Naive B cell (primary cell): Measurements from ENCODE around the gene CD27. TPM values are rescaled to one million over a fixed set of nuclear protein-coding genes. Genes with fewer than 3 reads are reported as not detected.
"Not testable (repeated sequence)": the region's sequence is repeated elsewhere in the genome, so short reads cannot be mapped to it uniquely, and the experiment has no call there.

Experiments
- ATAC-seq, 2 donors: fragments of 150-1000 bp; cut with Tn5 transposase; 2 replicates each; pipeline ENCODE4 v1.10.0; 2021; ENCODE audit warnings: low read depth in 2 of 2, mild to moderate bottlenecking in 2 of 2, moderate library complexity in 2 of 2
- DNase-seq: peaks from one replicate; pipeline ENCODE4 v3.0.0; 2022
- H3K27ac Mint-ChIP-seq, 6 donors: one replicate each; pipeline ENCODE4 v1.8.0; 2020 to 2022; ENCODE audit warnings: mild to moderate bottlenecking in 6 of 6, mixed read lengths in 6 of 6, moderate library complexity in 5 of 6, inconsistent platforms in 2 of 6
- H3K27me3 Mint-ChIP-seq, 3 donors: one replicate each; pipeline ENCODE4 v1.8.0; 2021 to 2022; ENCODE audit warnings: mixed read lengths in 3 of 3, mild to moderate bottlenecking in 1 of 3
- H3K36me3 Mint-ChIP-seq, 2 donors: one replicate each; pipeline ENCODE4 v1.8.0; 2020 to 2022; ENCODE audit warnings: mixed read lengths in 2 of 2, inconsistent platforms in 1 of 2, mild to moderate bottlenecking in 1 of 2
- H3K4me1 Mint-ChIP-seq, 3 donors: one replicate each; pipeline ENCODE4 v1.8.0; 2020 to 2022; ENCODE audit warnings: mixed read lengths in 3 of 3, inconsistent platforms in 1 of 3, mild to moderate bottlenecking in 1 of 3, moderate library complexity in 1 of 3
- H3K4me3 Mint-ChIP-seq, 8 donors: one replicate each; pipeline ENCODE4 v1.8.0; 2020 to 2022; ENCODE audit warnings: mild to moderate bottlenecking in 8 of 8, mixed read lengths in 8 of 8, moderate library complexity in 8 of 8, inconsistent platforms in 2 of 8
- H3K9me3 Mint-ChIP-seq, 7 donors: one replicate each; pipeline ENCODE4 v1.8.0; 2020 to 2022; ENCODE audit warnings: mixed read lengths in 7 of 7, mild to moderate bottlenecking in 5 of 7, inconsistent platforms in 2 of 7, moderate library complexity in 1 of 7
- polyA plus RNA-seq, 6 donors: library from polyadenylated mRNA; unstranded; fragments of 300-500 nt; fragmentation: Illumina TruSeq; gene quantifications; one replicate each; pipeline ENCODE4 v1.2.3, GENCODE V29; 2021; ENCODE audit warnings: low read depth in 6 of 6

CD27 gene
- polyA plus RNA-seq, 6 donors from 2014 or later = 3.2 to 14.8 (median 6.6) TPM

DNA sequence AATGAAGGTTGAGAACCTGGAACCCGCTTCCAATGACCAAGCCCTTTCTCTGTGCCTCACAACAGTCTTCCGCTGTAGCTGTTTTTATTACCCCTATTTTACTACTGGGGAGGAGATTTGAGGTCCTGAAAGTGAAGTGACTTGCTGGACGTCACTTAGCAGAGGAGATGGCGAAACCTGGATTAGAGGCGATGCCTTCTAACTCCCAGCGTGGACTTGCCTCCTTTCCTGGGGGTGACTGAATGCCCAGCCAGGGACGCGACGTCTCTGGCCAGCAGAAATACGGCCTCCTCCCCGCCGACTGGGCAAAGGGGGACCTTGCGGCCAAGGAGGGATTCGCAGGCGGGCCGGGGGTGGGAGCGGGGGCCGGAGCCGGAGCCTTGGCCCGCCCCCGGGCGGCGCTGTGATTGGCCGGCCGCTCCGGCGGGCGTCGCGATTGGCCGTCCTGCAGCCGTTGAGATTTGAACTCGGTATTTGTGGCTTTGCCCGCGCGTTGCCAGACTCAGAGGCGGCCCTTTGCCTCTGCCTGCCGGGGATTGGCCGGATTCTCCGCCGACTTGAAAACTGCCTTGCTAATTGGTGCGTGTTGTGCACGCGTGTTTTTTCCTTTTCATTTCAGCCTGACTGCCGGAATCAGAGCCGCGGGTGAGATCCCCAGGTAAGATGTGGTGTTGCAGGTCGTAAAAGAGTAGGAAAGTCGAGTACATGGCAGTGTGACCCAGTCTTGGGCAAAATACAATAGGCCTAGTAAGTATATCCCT is 48.9 kb downstream of the CD27 start, which contains the start of gene NCAPD2:
NCAPD2 (plus strand) TSS at position 606 of the 761 bp plus-strand sequence. CDS start 997 bp downstream, outside the sequence.
- DNase-seq (peak; percentile 95), ATAC-seq (peak; percentile 83 to 85)
- H3K36me3 Mint-ChIP-seq = peaks cover 5 to 17% of the 10 kb centered on the region in 2 donors
- H3K9me3 Mint-ChIP-seq = peaks cover 0 to 1% (median 0%) of the 10 kb centered on the region in 7 donors
- no peaks in the 10 kb centered on the region for H3K27me3 Mint-ChIP-seq
- peaks cover 22 to 30% (median 28%) of the 10 kb centered on the region in 3 donors for H3K4me1 Mint-ChIP-seq
- peak within 1 kb of the TSS; percentile 95 to 99 (median 96) for H3K27ac Mint-ChIP-seq
- H3K4me3 Mint-ChIP-seq = peak within 1 kb of the TSS; percentile 88 to 99 (median 97)

DNA sequence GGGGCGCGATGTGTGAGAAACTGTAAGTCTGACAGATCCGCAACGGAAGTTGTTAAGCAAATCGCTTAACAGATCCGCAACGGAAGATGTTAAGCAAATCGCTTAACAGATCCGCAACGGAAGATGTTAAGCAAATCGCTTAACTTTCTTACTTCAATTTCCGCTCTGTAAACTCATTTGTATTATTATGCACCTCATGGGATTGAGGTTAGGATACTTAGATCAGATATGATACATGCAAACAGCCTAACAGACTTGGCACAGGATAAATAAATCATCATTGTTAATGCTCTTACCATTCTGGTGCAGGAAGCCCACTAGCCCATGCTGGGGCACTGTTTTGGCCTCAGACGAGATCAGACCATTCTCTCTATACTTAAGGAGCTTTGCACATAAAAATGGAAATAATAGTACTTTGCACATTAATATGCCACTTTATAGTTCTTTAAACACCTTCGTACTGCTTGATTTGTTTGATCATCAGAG is 49.5 kb downstream of the CD27 start:
- peak overlapping the region; percentile 90 to 99 (median 95) for H3K27ac Mint-ChIP-seq
- H3K27me3 Mint-ChIP-seq = no peaks in the 10 kb centered on the region
- H3K9me3 Mint-ChIP-seq = peaks cover 0 to 1% (median 0%) of the 10 kb centered on the region in 7 donors
- H3K4me1 Mint-ChIP-seq = peaks cover 22 to 30% (median 28%) of the 10 kb centered on the region in 3 donors
- peak in 1 of 2 donors; percentile 10 for ATAC-seq
- no peak for DNase-seq
- peak overlapping the region; percentile 88 to 99 (median 97) for H3K4me3 Mint-ChIP-seq
- H3K36me3 Mint-ChIP-seq = peaks cover 5 to 17% of the 10 kb centered on the region in 2 donors

GRCh38 chr12:6494968-6495367 is 50.2 kb downstream of the CD27 start:
- Mint-ChIP-seq H3K27me3 (no peaks in the 10 kb centered on the region), H3K4me1 (peaks cover 22 to 30% (median 28%) of the 10 kb centered on the region in 3 donors), H3K36me3 (peaks cover 5 to 17% of the 10 kb centered on the region in 2 donors), H3K4me3 (peak overlapping the region; percentile 88 to 99 (median 97)), H3K9me3 (peaks cover 0 to 1% (median 0%) of the 10 kb centered on the region in 7 donors), H3K27ac (peak overlapping the region in 1 of 6 donors; percentile 96)
- no peak for ATAC-seq
- no peak for DNase-seq

- not testable (repeated sequence) for ATAC-seq, H3K9me3 Mint-ChIP-seq, H3K27me3 Mint-ChIP-seq, DNase-seq, H3K27ac Mint-ChIP-seq
- H3K36me3 Mint-ChIP-seq = peaks cover 0 to 10% of the 10 kb centered on the region in 2 donors
- H3K4me1 Mint-ChIP-seq = peaks cover 22 to 30% (median 26%) of the 10 kb centered on the region in 3 donors
- H3K4me3 Mint-ChIP-seq = peak overlapping the region in 1 of 8 donors; percentile 49
Observed at GRCh38 chr12:6497291-6497690, 52.5 kb downstream of the CD27 start.

DNA sequence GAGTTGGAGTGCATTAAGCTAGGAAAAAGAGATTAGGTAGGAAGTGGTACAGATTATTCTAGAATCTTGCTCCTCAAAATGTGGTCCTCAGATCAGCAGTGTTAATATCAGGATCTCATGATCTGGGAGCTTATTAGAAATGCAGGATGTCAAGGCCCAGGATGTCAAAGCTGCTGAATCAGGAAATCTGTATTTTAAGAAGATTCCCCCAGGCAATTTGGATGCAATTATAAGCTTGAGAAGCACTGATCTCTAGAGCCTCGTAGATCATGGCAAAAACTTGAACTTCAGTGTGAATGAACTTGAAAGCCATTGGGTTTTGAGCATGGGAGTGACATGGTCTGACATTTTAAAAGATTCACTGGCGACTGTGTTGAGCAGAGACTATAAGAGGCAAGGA is 55.7 kb downstream of the CD27 start:
- DNase-seq (no peak), ATAC-seq (no peak)
- no peak overlapping the region for H3K4me3 Mint-ChIP-seq
- H3K4me1 Mint-ChIP-seq = peaks cover 2 to 5% (median 3%) of the 10 kb centered on the region in 3 donors
- H3K27me3 Mint-ChIP-seq = no peaks in the 10 kb centered on the region
- no peak overlapping the region for H3K27ac Mint-ChIP-seq
- H3K36me3 Mint-ChIP-seq = no peaks in the 10 kb centered on the region
- H3K9me3 Mint-ChIP-seq = no peaks in the 10 kb centered on the region

Other genes starting within 250 kb of the CD27 start
- 100 to 1,000 TPM in 2 of 6 donors, 10 to 100 TPM in 4; 32.7 to 186 (median 69.9) TPM for gene CD9, start 244.6 kb upstream of the CD27 start, polyA plus RNA-seq
- gene PLEKHG6, start 134.3 kb upstream of the CD27 start, polyA plus RNA-seq = not detected
- gene TNFRSF1A, start 102.9 kb upstream of the CD27 start, polyA plus RNA-seq = 1 to 10 TPM in 2 of 6 donors, under 1 TPM in 2, not detected in 2; 0.34 to 1.8 (median 1.0) TPM
- gene SCNN1A, start 69.4 kb upstream of the CD27 start, polyA plus RNA-seq = not detected
- under 1 TPM in 3 of 6 donors, not detected in 3; 0.20 to 0.90 (median 0.22) TPM for gene LTBR, start 60.8 kb upstream of the CD27 start, polyA plus RNA-seq
- 100 to 1,000 TPM in 3 of 6 donors, 10 to 100 TPM in 3; 61.0 to 128 (median 108) TPM for gene TAPBPL, start 7.1 kb downstream of the CD27 start, polyA plus RNA-seq
- gene VAMP1, start 25.7 kb downstream of the CD27 start, polyA plus RNA-seq = 1 to 10 TPM; 1.7 to 6.7 (median 4.5) TPM
- gene MRPL51, start 48.3 kb downstream of the CD27 start, polyA plus RNA-seq = 100 to 1,000 TPM; 126 to 243 (median 176) TPM
- 10 to 100 TPM; 13.3 to 25.5 (median 17.8) TPM for gene NCAPD2, start 49.1 kb downstream of the CD27 start, polyA plus RNA-seq
- gene GAPDH, start 89.6 kb downstream of the CD27 start, polyA plus RNA-seq = 1,000 to 10,000 TPM in 1 of 6 donors, 100 to 1,000 TPM in 5; 607 to 1,152 (median 779) TPM
- gene IFFO1, start 111.1 kb downstream of the CD27 start, polyA plus RNA-seq = 10 to 100 TPM in 1 of 6 donors, 1 to 10 TPM in 5; 4.6 to 15.3 (median 6.3) TPM
- gene NOP2, start 123.3 kb downstream of the CD27 start, polyA plus RNA-seq = 10 to 100 TPM; 11.7 to 27.6 (median 17.5) TPM
- 10 to 100 TPM; 26.6 to 67.1 (median 44.5) TPM for gene CHD4, start 162.4 kb downstream of the CD27 start, polyA plus RNA-seq
- 10 to 100 TPM; 25.2 to 69.9 (median 40.1) TPM for gene LPAR5, start 191.0 kb downstream of the CD27 start, polyA plus RNA-seq
- gene ACRBP, start 202.5 kb downstream of the CD27 start, polyA plus RNA-seq = 10 to 100 TPM in 1 of 6 donors, 1 to 10 TPM in 5; 3.8 to 11.0 (median 8.9) TPM
- gene ING4, start 218.2 kb downstream of the CD27 start, polyA plus RNA-seq = 100 to 1,000 TPM in 4 of 6 donors, 10 to 100 TPM in 2; 93.5 to 139 (median 112) TPM
- 10 to 100 TPM; 13.5 to 39.7 (median 23.2) TPM for gene ZNF384, start 244.4 kb downstream of the CD27 start, polyA plus RNA-seq